22Rv1 (cell line): Measurements from ENCODE around the gene BRF1.

Experiments used
- ZFX ChIP-seq: fragments of 450-650 bp; IDR thresholded peaks from 2 replicates; pipeline ENCODE4 v1.6.1; 2017; ENCODE audit warnings: antibody characterized with exemption, borderline replicate concordance
- TF ChIP-seq, protein P1 (sequence below): fragments of 450-650 bp; IDR thresholded peaks from 2 replicates; pipeline ENCODE4 v1.5.1; 2017; ENCODE audit warnings: mild to moderate bottlenecking

DNA sequence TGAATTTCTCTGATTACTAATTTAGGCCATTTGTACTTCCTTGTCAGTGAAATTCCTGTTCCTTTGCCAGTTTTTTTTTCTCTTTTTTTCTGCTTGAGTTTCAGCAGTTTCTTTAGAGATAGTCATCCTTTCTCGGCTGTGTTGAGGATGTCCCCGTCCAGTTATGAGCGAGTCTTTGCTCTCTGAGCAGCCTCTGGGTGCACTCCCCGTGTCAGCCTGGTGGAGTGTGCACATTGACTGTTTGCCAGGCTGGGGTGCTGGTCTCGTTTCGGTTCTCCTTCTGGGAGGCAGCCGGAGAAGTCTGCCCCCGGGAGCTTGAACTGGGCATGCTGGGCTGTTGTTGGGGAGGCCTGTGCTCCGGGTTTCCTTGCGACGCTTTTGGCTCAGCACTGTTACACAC lies 16.7 kb upstream of the BRF1 start:
- TF ChIP-seq, protein P1, sequence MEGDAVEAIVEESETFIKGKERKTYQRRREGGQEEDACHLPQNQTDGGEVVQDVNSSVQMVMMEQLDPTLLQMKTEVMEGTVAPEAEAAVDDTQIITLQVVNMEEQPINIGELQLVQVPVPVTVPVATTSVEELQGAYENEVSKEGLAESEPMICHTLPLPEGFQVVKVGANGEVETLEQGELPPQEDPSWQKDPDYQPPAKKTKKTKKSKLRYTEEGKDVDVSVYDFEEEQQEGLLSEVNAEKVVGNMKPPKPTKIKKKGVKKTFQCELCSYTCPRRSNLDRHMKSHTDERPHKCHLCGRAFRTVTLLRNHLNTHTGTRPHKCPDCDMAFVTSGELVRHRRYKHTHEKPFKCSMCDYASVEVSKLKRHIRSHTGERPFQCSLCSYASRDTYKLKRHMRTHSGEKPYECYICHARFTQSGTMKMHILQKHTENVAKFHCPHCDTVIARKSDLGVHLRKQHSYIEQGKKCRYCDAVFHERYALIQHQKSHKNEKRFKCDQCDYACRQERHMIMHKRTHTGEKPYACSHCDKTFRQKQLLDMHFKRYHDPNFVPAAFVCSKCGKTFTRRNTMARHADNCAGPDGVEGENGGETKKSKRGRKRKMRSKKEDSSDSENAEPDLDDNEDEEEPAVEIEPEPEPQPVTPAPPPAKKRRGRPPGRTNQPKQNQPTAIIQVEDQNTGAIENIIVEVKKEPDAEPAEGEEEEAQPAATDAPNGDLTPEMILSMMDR = no peak
- TF ChIP-seq ZFX = no peak
